Activated CD4-positive, alpha-beta T cell treated with anti-CD3 and anti-CD28 coated beads, Interleukin-2, amount 10 ng/mL, durations not matched to agents 7 days and 5 days (primary cell): Measurements from ENCODE around the gene TTC28. TPM values are rescaled to one million over a fixed set of nuclear protein-coding genes. Genes with fewer than 3 reads are reported as not detected.
"Not testable (repeated sequence)": the region's sequence is repeated elsewhere in the genome, so short reads cannot be mapped to it uniquely, and the experiment has no call there.

Experiments
- CTCF ChIA-PET: fragments of 350-600 bp; sonication (Branson Sonifier 250); formaldehyde crosslinking; loops from one replicate; lab custom pipeline; 2021; ENCODE audit warnings: antibody characterized with exemption; lab: Charles Lee
- POLR2A ChIA-PET: fragments of 350-600 bp; sonication (Branson Sonifier 250); formaldehyde crosslinking; loops from one replicate; lab custom pipeline; 2021; ENCODE audit warnings: antibody characterized with exemption; lab: Charles Lee
- DNase-seq: peaks from one replicate; pipeline ENCODE4 v3.0.0-alpha.2; 2020
- H3K27ac Mint-ChIP-seq: one replicate; pipeline ENCODE4 v1.8.0; 2021; ENCODE audit warnings: mild to moderate bottlenecking, moderate library complexity, mixed read lengths
- H3K27me3 Mint-ChIP-seq: one replicate; pipeline ENCODE4 v1.8.0; 2021; ENCODE audit warnings: mixed read lengths
- H3K36me3 Mint-ChIP-seq: one replicate; pipeline ENCODE4 v1.8.0; 2021; ENCODE audit warnings: low read depth, mixed read lengths
- H3K4me1 Mint-ChIP-seq: one replicate; pipeline ENCODE4 v1.8.0; 2021; ENCODE audit warnings: mixed read lengths
- H3K4me3 Mint-ChIP-seq: one replicate; pipeline ENCODE4 v1.8.0; 2021; ENCODE audit warnings: mild to moderate bottlenecking, moderate library complexity, mixed read lengths
- H3K9me3 Mint-ChIP-seq: one replicate; pipeline ENCODE4 v1.8.0; 2021; ENCODE audit warnings: mixed read lengths
- total RNA-seq, 2 experiments: library from RNA; stranded (reverse); gene quantifications; one replicate each; pipeline ENCODE4 v1.2.3, GENCODE V29; 2021

TTC28 gene
- total RNA-seq, 2 experiments from 2014 or later: 0.74 to 1.2 TPM

DNA sequence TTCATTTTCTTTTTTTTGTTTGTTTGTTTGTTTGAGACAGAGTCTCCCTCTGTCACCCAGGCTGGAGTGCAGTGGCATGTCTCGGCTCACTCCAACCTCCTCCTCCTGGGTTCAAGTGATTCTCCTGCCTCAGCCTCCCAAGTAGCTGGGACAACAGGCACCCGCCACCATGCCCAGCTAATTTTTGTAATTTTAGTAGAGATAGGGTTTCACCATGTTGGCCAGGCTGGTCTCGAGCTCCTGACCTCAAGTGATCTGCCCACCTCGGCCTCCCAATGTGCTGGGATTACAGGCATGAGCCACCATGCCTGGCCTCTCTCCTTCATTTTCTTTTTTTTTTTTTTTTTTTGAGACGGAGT lies 118.9 kb downstream of the TTC28 start:
- DNase-seq, H3K36me3 Mint-ChIP-seq, H3K9me3 Mint-ChIP-seq, H3K27ac Mint-ChIP-seq, CTCF ChIA-PET, H3K4me3 Mint-ChIP-seq, POLR2A ChIA-PET, H3K4me1 Mint-ChIP-seq: not testable (repeated sequence)
- peaks cover 21% of the 10 kb centered on the region for H3K27me3 Mint-ChIP-seq

DNA sequence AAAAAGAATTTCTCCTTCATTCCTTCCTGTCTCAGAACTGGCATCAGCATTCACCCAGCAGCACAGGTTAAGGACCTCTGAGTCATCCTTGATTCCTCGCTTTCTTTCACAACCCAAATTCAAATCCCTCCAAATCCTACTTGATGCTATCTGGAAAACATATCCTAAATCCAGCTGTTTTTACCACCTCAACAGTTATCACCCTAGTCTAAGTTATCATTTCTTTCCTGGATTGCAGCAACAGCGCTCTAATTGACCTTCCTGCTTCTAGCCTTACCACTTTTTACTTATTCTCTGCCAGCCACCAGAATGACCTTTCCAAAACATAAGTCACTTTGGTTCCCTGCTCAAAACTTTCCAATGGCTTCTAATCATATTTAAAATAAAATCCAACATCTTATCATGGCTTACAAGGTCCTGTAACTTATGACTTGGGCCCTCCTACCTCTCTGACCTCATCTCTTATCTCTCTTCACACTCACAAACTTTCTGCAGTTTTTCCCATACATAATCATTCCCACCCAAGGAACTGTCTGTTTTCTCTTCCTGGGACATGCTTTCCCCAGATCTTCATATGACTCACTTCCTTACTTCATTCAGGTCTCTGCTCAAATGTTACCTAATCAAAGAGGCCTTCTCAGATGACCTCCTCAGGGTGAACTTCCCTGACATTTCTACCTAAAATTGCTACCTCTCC lies 119.4 kb downstream of the TTC28 start:
- peaks cover 19% of the 10 kb centered on the region for H3K27me3 Mint-ChIP-seq
- DNase-seq: no peak
- POLR2A ChIA-PET: interaction anchor here (0.6 kb wide), 1 partner anchor 12 kb away, joined by 5 read pairs; no protein-coding TSS in a partner anchor
- no peaks in the 10 kb centered on the region for H3K36me3 Mint-ChIP-seq
- H3K4me3 Mint-ChIP-seq: no peak overlapping the region
- peaks cover under 1% of the 10 kb centered on the region for H3K9me3 Mint-ChIP-seq
- CTCF ChIA-PET: no interaction called here
- H3K27ac Mint-ChIP-seq: no peak overlapping the region
- H3K4me1 Mint-ChIP-seq: no peaks in the 10 kb centered on the region

DNA sequence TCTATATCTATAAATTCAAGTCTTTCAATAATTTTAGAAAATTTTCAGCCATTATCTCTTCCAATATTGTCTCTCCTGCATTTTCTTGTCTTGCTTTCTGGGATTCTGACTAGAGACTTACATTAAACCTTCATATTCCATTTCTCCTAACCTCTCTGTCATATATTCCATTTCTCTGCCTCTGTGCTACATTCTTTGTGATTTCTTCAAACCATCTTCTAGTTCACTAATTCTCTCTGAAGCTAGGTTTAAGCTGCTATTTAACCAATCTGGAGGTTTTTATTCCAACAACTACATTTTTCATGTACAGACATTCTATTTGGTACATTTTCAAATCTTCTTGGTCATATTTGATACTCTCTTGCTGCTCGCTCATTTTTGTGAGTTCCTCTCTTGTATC lies 122.5 kb downstream of the TTC28 start:
- H3K4me3 Mint-ChIP-seq: no peak overlapping the region
- H3K27me3 Mint-ChIP-seq: peaks cover 14% of the 10 kb centered on the region
- no peak for DNase-seq
- H3K36me3 Mint-ChIP-seq: no peaks in the 10 kb centered on the region
- H3K9me3 Mint-ChIP-seq: peaks cover 3% of the 10 kb centered on the region
- CTCF ChIA-PET: no interaction called here
- no peaks in the 10 kb centered on the region for H3K4me1 Mint-ChIP-seq
- POLR2A ChIA-PET: interaction anchor here (0.7 kb wide), 1 partner anchor 838 kb away, joined by 3 read pairs; no protein-coding TSS in a partner anchor
- no peak overlapping the region for H3K27ac Mint-ChIP-seq

DNA sequence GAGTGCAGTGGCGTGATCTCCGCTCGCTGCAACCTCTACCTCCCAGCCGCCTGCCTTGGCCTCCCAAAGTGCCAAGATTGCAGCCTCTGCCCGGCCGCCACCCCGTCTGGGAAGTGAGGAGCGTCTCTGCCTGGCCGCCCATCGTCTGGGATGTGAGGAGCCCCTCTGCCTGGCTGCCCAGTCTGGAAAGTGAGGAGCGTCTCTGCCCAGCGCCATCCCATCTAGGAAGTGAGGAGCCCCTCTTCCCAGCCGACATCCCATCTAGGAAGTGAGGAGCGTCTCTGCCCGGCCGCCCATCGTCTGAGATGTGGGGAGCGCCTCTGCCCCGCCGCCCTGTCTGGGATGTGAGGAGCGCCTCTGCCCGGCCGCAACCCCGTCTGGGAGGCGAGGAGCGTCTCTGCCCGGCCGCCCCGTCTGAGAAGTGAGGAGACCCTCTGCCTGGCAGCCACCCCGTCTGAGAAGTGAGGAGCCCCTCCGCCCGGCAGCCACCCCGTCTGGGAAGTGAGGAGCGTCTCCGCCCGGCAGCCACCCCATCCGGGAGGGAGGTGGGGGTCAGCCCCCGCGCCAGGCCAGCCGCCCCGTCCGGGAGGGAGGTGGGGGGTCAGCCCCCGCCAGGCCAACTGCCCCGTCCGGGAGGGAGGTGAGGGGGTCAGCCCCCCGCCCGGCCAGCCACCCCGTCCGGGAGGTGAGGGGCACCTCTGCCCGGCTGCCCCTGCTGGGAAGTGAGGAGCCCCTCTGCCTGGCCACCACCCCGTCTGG lies 126.4 kb downstream of the TTC28 start:
- not testable (repeated sequence) for H3K36me3 Mint-ChIP-seq

DNA sequence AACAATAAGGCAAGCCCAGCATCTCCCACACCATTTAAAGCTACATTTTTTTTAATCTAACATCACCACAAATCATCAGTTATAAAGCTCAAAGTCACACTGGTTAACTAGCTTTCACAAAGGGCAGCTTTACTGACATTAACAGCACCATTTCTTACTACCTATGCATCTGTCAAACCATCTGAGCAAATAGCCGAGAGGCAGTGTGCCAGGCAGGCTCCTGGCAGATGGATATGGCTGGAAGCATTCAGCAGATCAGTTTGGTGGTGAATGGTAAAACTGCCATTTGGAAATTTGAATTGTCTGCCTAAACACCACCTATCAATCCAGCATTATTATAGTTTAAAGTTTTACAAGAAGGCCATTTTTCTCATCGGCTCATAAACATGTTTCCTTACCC lies 131.2 kb downstream of the TTC28 start:
- no peak for DNase-seq
- Mint-ChIP-seq H3K4me1 (no peaks in the 10 kb centered on the region), H3K27ac (no peak overlapping the region), H3K27me3 (peaks cover 15% of the 10 kb centered on the region), H3K9me3 (no peaks in the 10 kb centered on the region), H3K4me3 (no peak overlapping the region), H3K36me3 (no peaks in the 10 kb centered on the region)
- ChIA-PET POLR2A (no interaction called here), CTCF (interaction anchor here (0.7 kb wide), 1 partner anchor 57 kb away, joined by 3 read pairs; no protein-coding TSS in a partner anchor)

More for the DNA sequence above, 126.4 kb downstream of the TTC28 start:
- H3K9me3 Mint-ChIP-seq, CTCF ChIA-PET, H3K4me1 Mint-ChIP-seq, POLR2A ChIA-PET, H3K27ac Mint-ChIP-seq, H3K4me3 Mint-ChIP-seq, DNase-seq: not testable (repeated sequence)
- peaks cover 26% of the 10 kb centered on the region for H3K27me3 Mint-ChIP-seq

DNA sequence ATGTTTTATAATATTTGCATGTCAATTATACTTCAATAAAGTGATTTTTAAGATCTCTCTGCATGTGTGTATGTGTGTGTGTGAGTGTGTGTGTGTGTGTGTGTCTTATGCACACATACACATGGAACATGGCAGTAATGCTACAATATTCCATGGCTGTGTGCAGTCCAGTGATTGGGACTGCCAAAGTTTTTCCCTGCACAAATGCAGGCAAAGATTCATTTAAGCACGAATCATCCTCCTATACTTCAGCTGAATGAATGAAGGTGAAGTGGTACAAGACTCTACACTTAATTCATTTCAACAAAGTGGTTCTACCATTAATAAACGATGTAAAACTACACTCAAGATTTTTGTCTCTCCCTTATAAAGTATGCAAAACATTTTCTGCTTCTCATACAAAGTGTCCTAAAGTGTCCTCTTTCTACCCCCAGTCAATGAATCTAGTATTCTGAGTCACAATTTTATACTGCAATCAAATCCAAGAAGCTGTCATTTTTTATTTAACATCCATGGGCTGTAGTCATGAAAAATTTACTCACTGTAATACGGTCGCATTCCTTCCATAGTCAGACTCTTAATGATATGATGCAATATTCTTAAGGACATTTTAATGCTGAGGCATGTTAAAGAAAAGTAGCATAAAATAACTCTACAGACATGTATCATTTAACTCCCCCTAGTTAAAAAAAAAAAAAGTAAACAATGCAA lies 132.4 kb downstream of the TTC28 start:
- H3K27me3 Mint-ChIP-seq: peaks cover 21% of the 10 kb centered on the region
- ChIA-PET CTCF (interaction anchor here (0.6 to 0.7 kb wide), 2 partner anchors 55 to 291 kb away, joined by 3 to 4 read pairs; no protein-coding TSS in a partner anchor), POLR2A (no interaction called here)
- no peak for DNase-seq
- no peak overlapping the region for H3K4me3 Mint-ChIP-seq
- no peak overlapping the region for H3K27ac Mint-ChIP-seq
- no peaks in the 10 kb centered on the region for H3K9me3 Mint-ChIP-seq
- no peaks in the 10 kb centered on the region for H3K36me3 Mint-ChIP-seq
- H3K4me1 Mint-ChIP-seq: no peaks in the 10 kb centered on the region

DNA sequence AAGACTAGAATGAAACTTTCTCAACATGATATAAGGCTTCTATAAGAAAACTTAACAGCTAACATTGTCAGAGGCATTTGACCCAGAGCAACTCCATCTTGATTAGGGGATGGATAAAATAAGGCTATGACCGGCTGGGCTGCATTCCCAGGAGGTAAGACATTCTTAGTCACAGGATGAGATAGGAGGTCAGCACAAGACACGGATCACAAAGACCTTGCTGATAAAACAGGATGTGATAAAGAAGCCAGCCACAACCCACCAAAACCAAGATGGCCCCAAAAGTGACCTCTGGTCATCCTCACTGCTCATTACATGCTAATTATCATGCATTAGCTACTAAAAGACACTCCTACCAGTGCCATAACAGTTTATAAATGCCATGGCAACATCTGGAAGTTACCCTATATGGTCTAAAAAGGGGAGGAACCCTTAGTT lies 135.2 kb downstream of the TTC28 start:
- DNase-seq: no peak
- Mint-ChIP-seq H3K4me1 (no peaks in the 10 kb centered on the region), H3K36me3 (no peaks in the 10 kb centered on the region), H3K27me3 (peaks cover 12% of the 10 kb centered on the region), H3K9me3 (no peaks in the 10 kb centered on the region), H3K27ac (no peak overlapping the region), H3K4me3 (no peak overlapping the region)
- ChIA-PET POLR2A (no interaction called here), CTCF (no interaction called here)

DNA sequence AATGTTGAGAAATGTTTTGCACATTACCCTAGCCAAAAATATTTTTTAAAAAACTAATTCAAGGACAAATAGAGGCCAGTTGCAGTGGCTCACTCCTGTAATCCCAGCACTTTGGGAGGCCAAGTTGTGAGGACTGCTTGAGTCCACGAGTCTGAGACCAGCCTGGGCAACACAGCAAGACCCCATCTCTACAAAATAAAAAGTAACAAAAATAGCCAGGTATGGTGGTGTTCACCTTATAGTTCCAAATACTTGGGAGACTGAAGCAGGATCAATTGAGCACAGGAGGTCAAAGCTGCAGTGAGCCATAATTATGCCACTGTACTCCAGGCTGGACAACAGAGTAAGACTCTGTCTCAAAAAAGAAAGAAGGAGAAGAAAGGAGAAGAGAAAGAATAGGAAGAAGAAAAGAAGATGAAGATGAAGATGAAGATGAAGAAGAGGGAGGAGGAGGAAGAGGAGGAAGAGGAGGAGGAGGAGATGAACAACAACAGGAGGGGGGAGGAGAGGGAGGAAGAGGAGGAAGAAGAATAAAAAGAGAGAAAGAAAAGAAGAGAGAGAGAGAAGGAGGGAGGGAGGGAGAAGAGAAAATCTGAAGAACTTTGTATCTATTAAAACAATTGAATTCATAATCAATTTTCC lies 136.5 kb downstream of the TTC28 start:
- Mint-ChIP-seq H3K9me3 (no peaks in the 10 kb centered on the region), H3K27me3 (peaks cover 8% of the 10 kb centered on the region), H3K4me1 (no peaks in the 10 kb centered on the region), H3K36me3 (no peaks in the 10 kb centered on the region), H3K4me3 (no peak overlapping the region), H3K27ac (no peak overlapping the region)
- CTCF ChIA-PET: no interaction called here
- no peak for DNase-seq
- POLR2A ChIA-PET: no interaction called here

DNA sequence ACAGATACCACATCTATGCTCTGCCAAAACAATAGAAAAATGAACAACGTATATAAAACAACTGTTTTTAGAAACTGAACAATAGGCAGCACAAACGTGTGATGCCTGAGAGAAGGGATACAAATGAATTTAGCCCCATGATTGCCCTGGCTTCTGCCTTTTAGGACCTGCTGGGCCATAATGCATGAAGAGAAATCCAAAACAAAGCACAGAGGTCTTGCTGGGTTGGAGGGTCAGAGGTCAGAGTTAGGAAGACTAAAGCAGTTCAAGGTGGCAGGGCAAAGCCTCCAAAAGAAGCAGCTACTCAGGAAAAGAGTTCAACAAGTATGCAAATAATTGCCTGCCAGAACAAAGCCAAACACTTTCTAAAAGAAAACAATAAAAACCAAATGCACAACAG lies 138.5 kb downstream of the TTC28 start:
- no peak overlapping the region for H3K4me3 Mint-ChIP-seq
- no peak for DNase-seq
- ChIA-PET POLR2A (interaction anchor here (0.6 kb wide), 1 partner anchor 857 kb away, joined by 3 read pairs; no protein-coding TSS in a partner anchor), CTCF (no interaction called here)
- H3K9me3 Mint-ChIP-seq: no peaks in the 10 kb centered on the region
- H3K27me3 Mint-ChIP-seq: peaks cover 8% of the 10 kb centered on the region
- H3K4me1 Mint-ChIP-seq: no peaks in the 10 kb centered on the region
- H3K36me3 Mint-ChIP-seq: no peaks in the 10 kb centered on the region
- H3K27ac Mint-ChIP-seq: no peak overlapping the region

DNA sequence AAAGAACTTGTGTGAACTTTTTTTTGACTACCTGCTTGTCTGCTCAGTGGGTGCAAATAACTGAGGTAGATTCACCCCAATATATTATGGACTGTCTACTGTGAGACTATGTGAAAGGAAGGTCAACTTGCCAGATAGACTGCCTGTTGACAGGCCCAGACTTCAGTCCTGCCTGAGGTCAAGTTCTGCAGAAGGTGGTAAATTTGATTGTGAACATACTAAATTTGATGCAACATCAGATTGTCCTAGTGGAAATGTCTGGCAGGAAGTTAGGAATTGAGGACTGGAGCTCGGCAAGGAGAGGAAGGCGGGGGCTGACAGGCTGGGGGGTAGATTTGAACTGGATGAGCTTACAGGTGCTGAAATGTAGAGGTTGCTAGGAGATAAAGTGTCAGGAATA lies 140.7 kb downstream of the TTC28 start:
- POLR2A ChIA-PET: no interaction called here
- peaks cover 10% of the 10 kb centered on the region for H3K27me3 Mint-ChIP-seq
- H3K4me3 Mint-ChIP-seq: no peak overlapping the region
- CTCF ChIA-PET: no interaction called here
- DNase-seq: no peak
- no peaks in the 10 kb centered on the region for H3K4me1 Mint-ChIP-seq
- H3K9me3 Mint-ChIP-seq: no peaks in the 10 kb centered on the region
- no peaks in the 10 kb centered on the region for H3K36me3 Mint-ChIP-seq
- no peak overlapping the region for H3K27ac Mint-ChIP-seq

DNA sequence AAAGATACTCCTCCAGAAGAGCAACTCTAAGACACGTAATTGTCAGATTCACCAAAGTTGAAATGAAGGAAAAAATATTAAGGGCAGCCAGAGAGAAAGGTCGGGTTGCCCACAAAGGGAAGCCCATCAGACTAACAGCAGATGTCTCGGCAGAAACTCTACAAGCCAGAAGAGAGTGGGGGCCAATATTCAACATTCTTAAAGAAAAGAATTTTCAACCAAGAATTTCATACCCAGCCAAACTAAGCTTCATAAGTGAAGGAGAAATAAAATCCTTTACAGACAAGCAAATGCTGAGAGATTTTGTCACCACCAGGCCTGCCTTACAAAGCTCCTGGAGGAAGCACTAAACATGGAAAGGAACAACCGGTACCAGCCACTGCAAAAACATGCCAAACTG lies 149.1 kb downstream of the TTC28 start:
- H3K27ac Mint-ChIP-seq, H3K4me3 Mint-ChIP-seq, POLR2A ChIA-PET, H3K4me1 Mint-ChIP-seq, H3K36me3 Mint-ChIP-seq, CTCF ChIA-PET, H3K9me3 Mint-ChIP-seq, DNase-seq: not testable (repeated sequence)
- peaks cover 17% of the 10 kb centered on the region for H3K27me3 Mint-ChIP-seq

DNA sequence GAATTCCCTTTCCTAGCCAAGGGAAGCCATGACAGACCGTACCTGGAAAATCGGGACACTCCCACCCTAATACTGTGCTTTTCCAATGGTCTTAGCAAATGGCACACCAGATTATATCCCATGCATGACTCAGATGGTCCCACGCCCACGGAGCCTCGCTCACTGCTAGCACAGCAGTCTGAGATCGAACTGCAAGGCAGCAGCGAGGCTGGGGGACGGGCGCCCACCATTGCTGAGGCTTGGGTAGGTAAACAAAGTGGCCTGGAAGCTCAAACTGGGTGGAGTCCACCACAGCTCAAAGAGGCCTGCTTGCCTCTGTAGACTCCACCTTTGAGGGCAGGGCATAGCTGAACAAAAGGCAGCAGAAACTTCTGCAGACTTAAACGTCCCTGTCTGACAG lies 150.5 kb downstream of the TTC28 start:
- H3K4me1 Mint-ChIP-seq, H3K9me3 Mint-ChIP-seq, H3K36me3 Mint-ChIP-seq, DNase-seq, POLR2A ChIA-PET, H3K4me3 Mint-ChIP-seq, CTCF ChIA-PET, H3K27ac Mint-ChIP-seq: not testable (repeated sequence)
- H3K27me3 Mint-ChIP-seq: peaks cover 17% of the 10 kb centered on the region
